Activated T-helper 17 cell treated with anti-CD3 and anti-CD28 coated beads, Interleukin-2, amount 50 U/mL, for 72 hours (primary cell): ENCODE results near the gene ANKRD18B. TPM values are rescaled to one million over a fixed set of nuclear protein-coding genes. Genes with fewer than 3 reads are reported as not detected.
"Not testable (repeated sequence)": the region's sequence is repeated elsewhere in the genome, so short reads cannot be mapped to it uniquely, and the experiment has no call there.

ENCODE experiments used
- ATAC-seq: fragments of 150-1000 bp; cut with Tn5 transposase; replicated peaks from 2 replicates; pipeline ENCODE4 v1.10.0; 2021; ENCODE audit warnings: mild to moderate bottlenecking, moderate library complexity
- H3K27ac Mint-ChIP-seq: one replicate; pipeline ENCODE4 v1.8.0; 2022; ENCODE audit warnings: mixed read lengths
- H3K27me3 Mint-ChIP-seq: one replicate; pipeline ENCODE4 v1.8.0; 2022; ENCODE audit warnings: mixed read lengths
- H3K36me3 Mint-ChIP-seq: one replicate; pipeline ENCODE4 v1.8.0; 2022; ENCODE audit warnings: low read depth, mild to moderate bottlenecking, mixed read lengths
- H3K4me1 Mint-ChIP-seq: one replicate; pipeline ENCODE4 v1.8.0; 2022; ENCODE audit warnings: mixed read lengths
- H3K4me3 Mint-ChIP-seq: one replicate; pipeline ENCODE4 v1.8.0; 2022; ENCODE audit warnings: mild to moderate bottlenecking, mixed read lengths
- H3K9me3 Mint-ChIP-seq: one replicate; pipeline ENCODE4 v1.8.0; 2022; ENCODE audit warnings: mixed read lengths
- total RNA-seq, 2 donors: library from RNA; stranded (reverse); gene quantifications; one replicate each; pipeline ENCODE4 v1.2.3, GENCODE V29; 2022

ANKRD18B gene
- total RNA-seq, 2 donors from 2014 or later: 2.9 to 9.7 TPM

DNA sequence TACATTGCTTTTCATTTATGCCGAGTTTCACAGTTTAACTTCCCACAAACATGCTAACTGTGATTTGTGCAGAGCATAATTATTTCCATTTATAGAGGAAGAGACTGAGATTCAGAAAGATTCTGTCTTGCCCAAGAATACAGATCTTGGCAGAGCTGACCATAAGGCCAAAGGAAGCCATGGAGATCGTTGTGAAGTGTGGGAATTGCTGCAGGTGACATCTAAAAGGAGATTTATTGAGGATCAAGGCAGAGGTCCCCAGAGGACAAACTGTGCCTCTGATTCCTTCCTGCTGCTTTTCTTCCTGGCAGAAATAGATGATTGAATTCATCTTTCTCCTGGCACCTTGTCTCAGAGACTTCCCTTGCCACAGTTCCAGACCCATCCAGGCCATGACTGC, 88.4 kb downstream of the ANKRD18B start:
- H3K27ac Mint-ChIP-seq, ATAC-seq, H3K36me3 Mint-ChIP-seq, H3K4me3 Mint-ChIP-seq, H3K9me3 Mint-ChIP-seq, H3K4me1 Mint-ChIP-seq: not testable (repeated sequence)
- H3K27me3 Mint-ChIP-seq: peaks cover 45% of the 10 kb centered on the region

DNA sequence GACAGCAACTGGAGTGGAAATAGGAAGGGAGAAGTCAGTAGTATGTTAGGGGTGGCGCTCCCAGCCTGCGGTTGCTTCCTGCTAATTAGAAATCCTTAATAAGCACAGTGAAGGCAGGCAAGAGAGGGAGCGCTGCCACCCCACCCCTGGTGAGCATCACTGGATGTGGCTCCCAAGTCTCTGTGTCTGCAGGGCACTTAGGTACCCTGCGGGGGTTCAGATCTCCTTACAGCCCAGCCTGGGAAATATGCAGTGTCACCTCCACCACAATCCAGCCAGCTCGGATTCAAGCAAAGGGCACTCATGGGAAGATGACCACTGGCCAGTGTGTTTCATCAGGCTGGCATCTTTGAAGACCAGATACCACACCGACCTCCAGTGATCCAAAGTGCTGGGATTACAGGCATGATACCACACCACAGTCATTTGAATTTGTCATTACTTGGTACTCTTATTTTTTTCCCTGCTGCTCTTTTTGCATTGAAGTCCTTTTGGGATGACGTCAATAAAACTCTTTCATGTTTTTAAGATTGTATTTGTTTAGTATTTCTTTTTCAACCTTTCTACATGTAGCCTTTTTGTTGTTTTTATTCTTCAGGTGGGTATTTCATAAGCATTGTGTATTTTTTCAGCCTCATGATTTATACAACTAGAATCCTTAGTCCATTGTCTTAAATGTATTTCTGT, 90.1 kb downstream of the ANKRD18B start:
- Mint-ChIP-seq H3K4me1 (peaks cover 4% of the 10 kb centered on the region), H3K36me3 (no peaks in the 10 kb centered on the region), H3K27ac (no peak overlapping the region), H3K27me3 (peaks cover 34% of the 10 kb centered on the region), H3K9me3 (peaks cover 6% of the 10 kb centered on the region), H3K4me3 (no peak overlapping the region)
- ATAC-seq: no peak

DNA sequence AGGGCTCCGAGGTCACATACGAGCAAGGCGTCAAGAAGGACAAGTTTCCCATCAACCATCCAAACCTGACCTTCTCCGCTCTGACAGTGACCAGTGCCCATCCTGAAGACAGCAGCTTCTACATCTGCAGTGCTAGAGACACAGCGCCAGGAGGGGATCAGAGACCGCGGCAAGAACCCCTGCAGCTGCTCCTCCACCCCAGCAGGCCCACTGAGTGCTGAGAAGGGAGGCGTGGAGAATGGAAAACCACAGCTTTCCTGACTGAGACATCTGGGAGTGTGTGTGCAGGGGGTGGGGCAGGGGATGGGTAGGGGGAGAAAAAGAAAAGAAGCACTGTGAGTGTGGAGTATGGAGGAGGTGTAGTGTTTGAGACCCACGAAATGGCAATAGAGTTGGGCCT, 94.3 kb downstream of the ANKRD18B start:
- not testable (repeated sequence) for H3K4me3 Mint-ChIP-seq, ATAC-seq, H3K4me1 Mint-ChIP-seq, H3K9me3 Mint-ChIP-seq, H3K27ac Mint-ChIP-seq, H3K36me3 Mint-ChIP-seq
- H3K27me3 Mint-ChIP-seq: peaks cover 24% of the 10 kb centered on the region

DNA sequence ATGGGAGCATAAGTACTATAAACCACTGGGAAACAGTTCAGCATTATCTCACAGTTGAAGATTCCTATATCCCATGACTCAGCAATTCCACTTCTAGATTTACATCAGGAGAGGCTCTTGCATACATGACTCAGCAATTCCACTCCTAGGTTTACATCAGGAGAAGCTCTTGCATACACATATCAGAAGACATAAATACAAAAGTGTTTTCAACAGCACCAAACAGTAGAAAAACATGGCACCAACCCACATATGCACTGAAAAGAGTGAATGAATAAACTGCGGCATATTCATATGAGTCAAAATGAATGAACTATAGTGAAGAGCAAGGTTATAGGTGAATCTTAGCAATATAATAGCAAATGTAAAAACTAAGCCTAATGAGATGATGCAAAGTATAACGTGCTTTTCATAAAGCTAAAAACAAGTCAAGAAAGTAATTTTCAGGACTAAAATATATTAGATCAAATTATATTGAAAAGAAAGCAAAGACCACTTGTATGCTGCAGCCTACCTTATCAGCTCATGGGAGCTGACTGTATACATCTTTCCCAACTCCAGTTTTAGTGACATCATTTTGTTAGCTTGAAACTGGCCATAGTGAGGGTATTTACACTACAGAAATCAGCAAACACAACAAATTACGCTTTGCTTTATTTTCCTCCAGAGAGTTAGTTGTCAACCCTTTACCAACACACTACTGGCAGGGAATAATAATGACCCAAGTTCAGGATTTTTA, 95.8 kb downstream of the ANKRD18B start:
- peak; percentile 64 for ATAC-seq
- no peaks in the 10 kb centered on the region for H3K36me3 Mint-ChIP-seq
- H3K27me3 Mint-ChIP-seq: peaks cover 21% of the 10 kb centered on the region
- H3K9me3 Mint-ChIP-seq: no peaks in the 10 kb centered on the region
- H3K27ac Mint-ChIP-seq: no peak overlapping the region
- H3K4me1 Mint-ChIP-seq: peaks cover 4% of the 10 kb centered on the region
- no peak overlapping the region for H3K4me3 Mint-ChIP-seq

DNA sequence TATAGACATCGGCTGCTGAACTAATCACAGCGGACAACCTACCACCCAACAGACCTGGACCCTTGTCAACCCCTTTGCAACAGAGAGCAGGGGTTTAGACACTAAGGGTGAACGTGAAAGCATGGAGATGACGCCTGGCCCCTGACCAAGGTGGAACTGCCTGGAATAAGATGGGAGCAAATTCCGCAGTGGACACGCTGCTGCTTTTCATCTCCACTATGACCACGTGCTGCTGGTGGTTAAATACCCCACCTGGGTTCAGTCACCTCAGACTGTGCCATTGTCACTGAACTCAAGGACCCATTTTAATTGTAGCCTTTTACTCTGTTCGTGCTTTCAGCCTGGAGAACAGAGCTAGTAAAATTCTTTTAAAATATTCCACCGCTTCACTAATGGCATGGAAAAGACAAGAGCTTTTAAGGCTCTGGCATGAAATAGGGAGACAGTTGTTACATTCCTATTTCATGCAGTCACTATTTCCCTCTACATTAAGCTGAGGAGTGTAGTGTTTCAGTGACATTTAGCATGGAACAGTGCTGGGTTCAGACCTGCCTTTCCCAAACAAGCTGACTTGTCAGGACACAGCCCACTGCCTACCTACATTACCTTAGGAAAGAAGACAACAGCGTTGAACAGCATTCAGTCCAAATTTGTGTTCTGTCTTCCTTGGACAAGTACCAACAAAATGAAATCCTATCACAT, 96.8 kb downstream of the ANKRD18B start:
- no peak overlapping the region for H3K27ac Mint-ChIP-seq
- ATAC-seq: no peak

More for the DNA sequence above, 96.8 kb downstream of the ANKRD18B start:
- Mint-ChIP-seq H3K4me3 (no peak overlapping the region), H3K27me3 (peaks cover 18% of the 10 kb centered on the region), H3K36me3 (no peaks in the 10 kb centered on the region), H3K4me1 (peaks cover 4% of the 10 kb centered on the region), H3K9me3 (no peaks in the 10 kb centered on the region)

Other genes with a start within 250 kb of the ANKRD18B start
- 10 to 100 TPM; 32.0 to 56.5 TPM for gene NFX1, start 233.7 kb upstream of the ANKRD18B start, total RNA-seq
- gene AQP7, start 121.7 kb upstream of the ANKRD18B start, total RNA-seq: under 1 TPM; 0.42 to 0.45 TPM
- gene AQP3, start 76.7 kb upstream of the ANKRD18B start, total RNA-seq: 10 to 100 TPM; 37.3 to 72.5 TPM
- 10 to 100 TPM; 25.9 to 58.3 TPM for gene NOL6, start 50.3 kb upstream of the ANKRD18B start, total RNA-seq